ENCODE data around the gene EGFL7.

The EGFL7 gene

DNA sequence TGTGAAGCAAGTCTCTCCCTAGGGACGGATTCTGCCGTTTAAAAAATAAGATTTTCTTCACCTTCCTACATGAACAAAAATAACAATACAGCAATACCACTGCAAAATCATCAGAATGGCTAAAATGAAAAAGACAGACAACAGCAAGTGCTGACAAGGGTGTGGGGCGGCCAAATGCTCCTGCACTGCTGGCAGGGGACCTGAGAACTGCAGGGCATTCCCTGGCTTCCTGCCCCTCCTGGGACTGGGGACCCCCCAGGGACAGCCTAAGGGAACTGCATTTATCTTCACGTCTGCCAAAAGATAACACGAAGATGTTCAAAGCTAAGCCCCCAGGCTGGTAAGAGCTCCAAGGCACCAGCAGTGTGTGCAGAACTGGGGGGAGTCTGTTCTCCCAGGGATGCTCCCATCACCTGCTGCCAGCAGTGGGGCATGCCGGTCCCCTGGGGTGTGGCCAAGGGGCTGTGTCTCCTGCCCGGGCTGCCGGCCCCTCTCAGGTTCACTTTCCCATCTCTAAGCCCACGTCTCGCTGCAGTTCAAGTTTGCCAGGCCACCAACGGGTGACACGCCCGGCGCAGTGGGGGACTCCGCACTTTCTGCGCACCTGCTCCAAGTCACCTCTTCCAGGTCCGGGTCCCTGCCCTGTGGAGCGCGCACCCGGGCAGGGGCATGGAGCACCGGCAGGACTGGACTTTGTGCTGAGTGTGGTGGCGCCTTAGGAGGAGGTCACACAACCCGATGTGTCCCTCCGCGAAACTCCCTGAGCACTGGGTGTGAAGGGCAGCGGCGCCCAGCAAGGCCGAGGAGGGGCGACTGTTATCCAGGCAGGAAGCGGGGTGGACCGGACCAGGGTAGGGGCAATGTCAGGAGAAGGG is 4.5 kb upstream of the EGFL7 start:
- TF ChIP-seq, protein P1, sequence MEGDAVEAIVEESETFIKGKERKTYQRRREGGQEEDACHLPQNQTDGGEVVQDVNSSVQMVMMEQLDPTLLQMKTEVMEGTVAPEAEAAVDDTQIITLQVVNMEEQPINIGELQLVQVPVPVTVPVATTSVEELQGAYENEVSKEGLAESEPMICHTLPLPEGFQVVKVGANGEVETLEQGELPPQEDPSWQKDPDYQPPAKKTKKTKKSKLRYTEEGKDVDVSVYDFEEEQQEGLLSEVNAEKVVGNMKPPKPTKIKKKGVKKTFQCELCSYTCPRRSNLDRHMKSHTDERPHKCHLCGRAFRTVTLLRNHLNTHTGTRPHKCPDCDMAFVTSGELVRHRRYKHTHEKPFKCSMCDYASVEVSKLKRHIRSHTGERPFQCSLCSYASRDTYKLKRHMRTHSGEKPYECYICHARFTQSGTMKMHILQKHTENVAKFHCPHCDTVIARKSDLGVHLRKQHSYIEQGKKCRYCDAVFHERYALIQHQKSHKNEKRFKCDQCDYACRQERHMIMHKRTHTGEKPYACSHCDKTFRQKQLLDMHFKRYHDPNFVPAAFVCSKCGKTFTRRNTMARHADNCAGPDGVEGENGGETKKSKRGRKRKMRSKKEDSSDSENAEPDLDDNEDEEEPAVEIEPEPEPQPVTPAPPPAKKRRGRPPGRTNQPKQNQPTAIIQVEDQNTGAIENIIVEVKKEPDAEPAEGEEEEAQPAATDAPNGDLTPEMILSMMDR (IDR thresholded peaks at IDR 0.05; ENCODE audit: control insufficient read depth, insufficient read depth, low read depth, low read length, missing control alignments), result no peak
- no peak for DNase-seq (ENCODE audit: low read depth)
- H3K4me3 ChIP-seq (ENCODE audit: control insufficient read depth, low read depth, low read length), result no peak overlapping the region

DNA sequence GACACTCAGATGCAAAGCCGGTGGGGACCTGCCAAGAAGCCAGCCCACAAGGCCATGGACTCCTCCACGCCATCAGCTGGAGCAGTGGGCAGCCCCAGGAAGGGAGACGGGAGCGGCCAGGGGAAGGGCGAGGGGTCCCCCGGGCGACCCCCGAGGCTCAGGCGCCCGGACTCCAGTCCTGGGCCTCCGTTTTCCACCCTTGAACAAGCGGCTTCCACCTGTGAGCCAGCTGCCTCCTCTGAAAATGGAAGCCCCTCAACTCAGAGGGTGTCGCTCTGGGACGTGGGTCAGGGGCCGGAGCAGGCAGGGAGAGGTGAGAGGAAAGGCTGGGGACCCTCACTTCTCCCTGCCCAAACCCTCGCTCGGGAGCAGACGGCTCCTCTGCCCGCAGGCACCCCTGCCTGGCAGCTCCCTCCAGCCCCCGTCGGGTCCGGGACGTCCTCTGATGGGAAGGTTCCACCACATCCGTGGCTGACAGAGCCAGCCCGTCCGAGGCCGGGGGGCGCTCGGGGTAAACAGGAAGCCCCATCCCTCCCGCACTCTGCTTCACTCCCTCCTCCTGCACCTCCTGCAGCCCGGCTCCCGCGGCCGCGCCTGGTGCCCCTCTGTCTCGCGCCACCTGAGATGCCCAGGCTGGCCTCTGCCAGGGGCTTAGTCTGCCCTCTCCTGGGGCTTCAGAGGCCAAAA is 3.7 kb upstream of the EGFL7 start:
- DNase-seq (ENCODE audit: low read depth), result no peak
- TF ChIP-seq, protein P1 (IDR thresholded peaks at IDR 0.05; ENCODE audit: control insufficient read depth, insufficient read depth, low read depth, low read length, missing control alignments), result no peak
- H3K4me3 ChIP-seq (ENCODE audit: control insufficient read depth, low read depth, low read length), result no peak overlapping the region

DNA sequence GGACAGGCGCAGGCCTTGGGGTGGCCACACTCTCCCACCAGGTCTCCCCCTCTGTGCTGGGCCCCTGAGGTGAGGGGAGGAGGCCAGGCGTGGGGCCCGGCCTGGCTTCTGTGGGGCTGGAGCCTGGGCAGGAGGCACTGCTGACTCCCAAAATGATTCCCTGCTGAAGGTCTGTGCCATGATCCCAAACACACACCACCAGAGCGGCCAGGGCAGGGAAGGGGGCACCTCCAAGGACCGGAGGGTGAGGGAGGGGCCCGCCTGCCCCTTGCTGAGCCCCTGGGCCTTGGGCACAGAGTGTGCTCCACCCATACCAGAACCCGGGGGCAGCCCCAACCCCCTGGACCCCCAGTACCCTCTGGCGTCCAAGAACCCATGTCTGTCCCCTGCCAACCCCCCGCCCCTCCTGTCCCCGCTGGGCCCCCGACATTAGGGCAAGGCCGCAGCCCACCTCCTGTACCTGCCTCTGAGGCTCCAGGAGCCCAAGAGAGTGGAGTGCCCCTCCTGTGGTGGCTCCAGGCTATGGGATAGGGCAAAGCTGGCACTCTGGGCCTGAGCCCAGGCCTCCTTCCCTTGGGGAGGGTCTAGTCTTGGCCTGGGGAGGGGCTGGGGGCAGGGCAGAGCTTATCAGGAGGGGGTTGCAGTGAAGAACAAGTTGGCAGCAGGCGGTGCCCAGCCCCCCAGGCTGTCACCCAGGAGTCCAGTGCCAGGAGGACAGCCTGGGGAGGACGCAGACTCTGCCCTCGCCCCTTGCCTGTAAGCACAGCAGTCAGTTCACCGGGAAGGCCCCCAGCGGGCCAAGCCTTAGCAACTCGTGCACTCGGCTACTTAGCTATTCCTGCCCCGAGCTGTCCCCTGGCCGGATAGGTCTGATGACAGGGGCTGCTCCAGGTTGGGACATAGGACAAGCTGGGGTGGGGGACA is 2.6 kb upstream of the EGFL7 start:
- TF ChIP-seq, protein P1 (IDR thresholded peaks at IDR 0.05; ENCODE audit: control insufficient read depth, insufficient read depth, low read depth, low read length, missing control alignments), result no peak
- DNase-seq (ENCODE audit: low read depth), result no peak
- H3K4me3 ChIP-seq (ENCODE audit: control insufficient read depth, low read depth, low read length), result no peak overlapping the region

DNA sequence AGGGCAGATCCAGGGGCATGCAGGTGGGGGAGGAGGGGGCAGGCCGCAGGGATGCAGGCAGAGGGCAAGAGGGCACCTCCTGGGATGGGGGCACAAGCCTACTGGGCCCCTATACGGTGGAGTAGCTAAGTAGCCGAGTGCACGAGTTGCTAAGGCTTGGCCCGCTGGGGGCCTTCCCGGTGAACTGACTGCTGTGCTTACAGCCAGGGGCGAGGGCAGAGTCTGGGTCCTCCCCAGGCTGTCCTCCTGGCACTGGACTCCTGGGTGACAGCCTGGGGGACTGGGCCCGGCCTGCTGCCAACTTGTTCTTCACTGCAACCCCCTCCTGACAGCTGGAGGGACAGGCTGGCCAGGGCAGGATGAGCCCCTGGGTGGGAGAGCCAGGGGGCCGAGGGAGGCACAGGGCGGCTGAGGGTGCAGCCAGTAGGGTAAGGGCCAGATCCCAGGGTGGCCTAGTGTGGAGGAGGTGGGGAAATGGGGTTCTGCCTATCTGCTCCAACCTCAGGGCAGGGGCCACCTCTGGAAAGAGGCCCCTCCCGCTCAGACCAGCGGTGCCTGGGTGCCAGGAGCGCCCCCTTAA is 1.7 kb upstream of the EGFL7 start:
- no peak for DNase-seq (ENCODE audit: low read depth)
- TF ChIP-seq, protein P1 (IDR thresholded peaks at IDR 0.05; ENCODE audit: control insufficient read depth, insufficient read depth, low read depth, low read length, missing control alignments), result no peak
- H3K4me3 ChIP-seq (ENCODE audit: control insufficient read depth, low read depth, low read length), result no peak overlapping the region

DNA sequence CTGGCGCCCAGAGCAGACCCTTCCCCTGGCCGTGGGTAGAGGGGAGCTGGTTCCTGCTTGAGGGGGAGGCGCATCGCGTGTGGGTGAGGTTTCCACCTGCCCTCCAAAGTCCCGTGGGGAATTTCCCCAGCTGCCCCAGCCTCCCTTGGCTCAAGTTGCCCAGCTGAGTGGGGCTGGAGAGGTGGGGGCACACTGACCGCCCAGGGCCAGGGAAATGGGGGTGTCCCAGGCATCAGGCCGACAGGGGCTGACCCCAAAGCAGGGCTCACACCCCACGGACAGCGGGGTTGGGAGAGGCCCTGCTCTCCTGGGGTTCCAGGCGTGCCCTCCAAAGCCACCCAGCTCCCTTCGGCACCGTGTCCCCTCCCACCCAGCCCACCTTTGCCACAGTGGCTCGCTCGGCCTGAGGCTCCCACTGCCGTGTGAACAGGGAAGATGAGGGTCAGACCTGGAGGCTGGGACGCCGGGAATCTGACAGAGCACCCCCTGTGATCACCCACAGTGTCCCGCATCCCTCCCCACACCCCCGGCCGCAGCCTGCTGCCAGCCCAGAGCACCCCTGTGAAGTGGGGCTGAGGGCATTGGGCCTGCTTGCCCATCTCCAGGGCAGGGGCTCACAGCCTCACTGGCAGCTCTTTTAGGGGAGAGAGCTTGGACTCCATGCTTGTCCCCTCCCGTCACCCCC is 933 bp upstream of the EGFL7 start:
- no peak overlapping the region for H3K4me3 ChIP-seq (ENCODE audit: control insufficient read depth, low read depth, low read length)
- DNase-seq (ENCODE audit: low read depth), result no peak
- TF ChIP-seq, protein P1 (IDR thresholded peaks at IDR 0.05; ENCODE audit: control insufficient read depth, insufficient read depth, low read depth, low read length, missing control alignments), result no peak

Measured in AG09309 (cell line).